ENCODE data around the gene C22orf15.

The C22orf15 gene, protein sequence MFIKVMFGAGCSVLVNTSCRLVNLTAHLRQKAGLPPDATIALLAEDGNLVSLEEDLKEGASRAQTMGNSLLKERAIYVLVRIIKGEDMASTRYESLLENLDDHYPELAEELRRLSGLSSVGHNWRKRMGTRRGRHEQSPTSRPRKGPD

DNA sequence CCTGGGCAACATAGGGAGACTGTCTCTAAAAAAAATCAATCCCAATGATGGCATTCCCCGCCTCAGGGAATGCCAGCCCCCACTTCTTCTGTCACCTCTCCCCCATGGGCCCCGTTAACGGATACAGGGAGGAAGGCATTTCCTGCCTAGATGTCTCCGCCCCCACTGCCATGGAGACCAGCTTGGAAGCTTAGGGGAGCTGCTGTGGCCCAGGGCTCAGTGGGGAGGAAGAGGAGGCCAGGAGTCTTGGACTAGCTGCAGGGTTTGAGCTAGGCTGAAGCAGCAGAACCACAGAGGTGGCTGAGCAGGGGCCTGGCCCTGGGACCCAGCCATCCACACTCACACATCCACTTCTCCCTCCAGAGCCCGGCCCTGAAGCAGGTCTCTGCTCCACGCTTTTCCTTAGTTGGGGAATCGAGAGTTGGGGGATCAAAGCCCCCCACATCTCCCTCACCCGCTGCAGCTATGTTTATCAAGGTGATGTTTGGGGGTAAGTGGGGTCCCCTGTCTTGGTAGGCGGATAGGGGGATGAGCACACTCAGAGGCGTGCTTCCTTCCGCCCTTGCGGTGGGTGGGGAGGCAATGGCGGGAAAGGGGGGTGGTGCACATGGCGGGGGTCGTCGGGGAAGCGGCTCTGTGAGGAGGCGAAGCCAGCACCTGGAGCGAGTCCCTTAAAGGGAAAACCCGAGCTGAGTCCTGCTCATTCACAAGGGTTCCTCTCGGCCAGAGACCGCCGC, at the start of gene C22orf15:
Gene C22orf15 (plus strand): TSS at position 149 of the 737 bp plus-strand sequence. CDS start 317 bp downstream, at position 466.
- DNase-seq = no peak

DNA sequence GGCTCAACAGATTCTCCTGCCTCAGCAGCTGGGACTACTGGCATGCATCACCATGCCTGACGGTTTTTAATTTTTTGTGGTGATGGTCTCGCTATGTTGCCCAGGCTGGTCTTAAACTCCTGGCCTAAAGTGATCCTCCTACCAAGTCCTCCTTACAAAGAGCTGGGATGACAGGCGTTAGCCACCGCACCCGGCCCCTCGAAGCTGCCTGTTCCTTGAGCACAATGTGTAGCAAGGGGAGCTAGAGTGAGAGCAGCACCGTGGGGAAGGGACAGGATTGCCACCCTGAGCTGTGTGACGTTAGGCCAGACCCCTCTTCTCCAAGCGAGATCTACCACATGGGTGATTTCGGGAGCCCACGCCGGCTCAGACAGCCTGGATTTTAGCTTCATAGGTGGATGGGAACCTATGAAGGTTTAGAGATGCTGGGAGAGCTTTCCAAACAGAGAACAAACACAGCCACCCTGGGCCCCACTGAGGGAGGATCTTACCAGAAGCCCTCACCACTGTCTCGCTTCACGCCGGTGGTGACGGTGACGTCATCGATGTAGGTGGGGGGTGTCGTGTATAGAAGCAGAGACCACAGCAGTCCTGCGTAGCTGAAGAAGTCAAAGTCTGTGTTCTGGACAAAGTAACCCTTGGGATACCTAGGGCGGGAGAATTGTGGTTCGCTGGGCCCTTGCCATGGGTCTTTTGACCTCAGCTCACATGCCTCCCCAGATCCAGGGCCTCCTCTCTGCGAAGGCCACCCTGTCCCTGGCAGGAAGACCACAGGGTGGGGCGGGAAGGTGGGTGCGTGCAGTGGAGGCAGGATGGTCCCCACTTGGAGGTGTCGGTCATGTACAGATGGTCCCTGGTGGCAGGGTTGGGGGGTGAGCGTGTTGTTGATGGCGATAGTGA, 48.8 kb upstream of the C22orf15 start:
- no peak for DNase-seq

DNA sequence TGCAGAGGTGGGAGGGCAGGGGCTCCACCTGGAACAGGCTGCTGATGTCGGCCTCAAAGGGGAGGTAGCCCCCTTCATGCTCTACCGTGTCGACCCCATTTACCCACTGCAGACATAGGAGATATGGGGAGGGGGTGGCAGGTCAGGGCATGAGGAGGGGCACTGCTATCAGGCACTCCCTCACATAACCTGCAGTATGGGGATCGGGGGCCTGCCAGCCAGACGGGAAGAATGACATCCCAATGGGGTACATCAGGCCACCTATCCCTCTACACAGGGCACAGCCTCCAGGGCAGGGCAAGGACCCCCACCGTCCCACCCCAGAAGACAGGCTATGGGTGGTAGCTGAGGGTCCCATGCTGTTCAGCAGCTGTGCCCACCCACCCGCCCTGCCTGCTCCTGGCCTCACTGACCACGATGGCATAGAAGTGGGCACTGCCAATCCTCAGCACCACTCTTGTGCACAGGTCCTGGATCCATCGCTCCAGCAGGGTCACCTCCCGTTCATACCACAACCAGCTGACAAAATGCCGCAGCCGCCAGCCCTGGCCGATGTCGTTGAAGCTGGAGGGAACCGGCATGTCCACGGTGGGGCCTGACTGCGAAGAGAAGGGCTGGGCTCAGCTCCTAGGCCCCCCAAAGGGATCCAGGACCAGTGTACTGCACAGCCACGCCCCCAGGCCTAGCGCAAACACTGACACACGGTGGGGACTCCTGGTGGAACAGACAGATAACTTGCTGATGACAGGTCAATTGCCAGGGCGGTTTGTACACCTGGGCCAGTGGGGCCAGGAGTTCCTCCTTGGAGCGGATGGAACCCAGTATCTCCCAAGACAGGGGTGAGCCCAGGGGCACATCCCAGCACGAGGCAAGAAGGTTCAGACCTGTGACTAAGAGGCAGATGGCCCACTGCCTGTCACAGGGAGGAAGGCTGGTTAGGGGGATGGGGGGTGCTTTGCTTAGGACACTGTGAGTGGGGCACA, 47.9 kb upstream of the C22orf15 start:
- no peak for DNase-seq

DNA sequence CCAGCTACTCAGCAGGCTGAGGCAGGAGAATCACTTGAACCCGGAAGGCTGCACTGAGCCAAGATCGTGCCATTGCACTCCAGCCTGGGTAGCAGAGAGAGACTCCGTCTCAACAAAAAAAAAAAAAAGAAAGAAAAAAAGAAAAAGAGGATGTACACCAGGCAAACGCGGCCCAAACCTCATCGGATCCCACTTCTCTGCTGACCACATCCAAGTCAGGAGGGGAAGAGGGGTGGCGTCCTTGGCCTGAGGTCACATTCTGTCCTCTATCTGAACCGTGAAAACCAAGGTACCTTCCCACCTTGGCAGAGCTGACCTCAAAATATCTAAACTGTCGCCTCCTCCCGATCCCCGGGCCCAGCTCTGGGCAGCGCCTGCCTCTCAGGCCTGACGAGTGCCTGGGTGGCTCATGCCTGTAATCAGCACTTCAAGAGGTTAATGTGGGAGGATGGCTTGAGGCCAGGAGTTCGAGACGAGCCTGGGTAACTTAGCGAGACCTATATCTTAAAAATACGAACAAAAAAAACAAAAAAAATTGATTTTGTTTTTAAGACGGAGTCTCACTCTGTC, 46.9 kb upstream of the C22orf15 start:
- DNase-seq = peak; percentile 40

DNA sequence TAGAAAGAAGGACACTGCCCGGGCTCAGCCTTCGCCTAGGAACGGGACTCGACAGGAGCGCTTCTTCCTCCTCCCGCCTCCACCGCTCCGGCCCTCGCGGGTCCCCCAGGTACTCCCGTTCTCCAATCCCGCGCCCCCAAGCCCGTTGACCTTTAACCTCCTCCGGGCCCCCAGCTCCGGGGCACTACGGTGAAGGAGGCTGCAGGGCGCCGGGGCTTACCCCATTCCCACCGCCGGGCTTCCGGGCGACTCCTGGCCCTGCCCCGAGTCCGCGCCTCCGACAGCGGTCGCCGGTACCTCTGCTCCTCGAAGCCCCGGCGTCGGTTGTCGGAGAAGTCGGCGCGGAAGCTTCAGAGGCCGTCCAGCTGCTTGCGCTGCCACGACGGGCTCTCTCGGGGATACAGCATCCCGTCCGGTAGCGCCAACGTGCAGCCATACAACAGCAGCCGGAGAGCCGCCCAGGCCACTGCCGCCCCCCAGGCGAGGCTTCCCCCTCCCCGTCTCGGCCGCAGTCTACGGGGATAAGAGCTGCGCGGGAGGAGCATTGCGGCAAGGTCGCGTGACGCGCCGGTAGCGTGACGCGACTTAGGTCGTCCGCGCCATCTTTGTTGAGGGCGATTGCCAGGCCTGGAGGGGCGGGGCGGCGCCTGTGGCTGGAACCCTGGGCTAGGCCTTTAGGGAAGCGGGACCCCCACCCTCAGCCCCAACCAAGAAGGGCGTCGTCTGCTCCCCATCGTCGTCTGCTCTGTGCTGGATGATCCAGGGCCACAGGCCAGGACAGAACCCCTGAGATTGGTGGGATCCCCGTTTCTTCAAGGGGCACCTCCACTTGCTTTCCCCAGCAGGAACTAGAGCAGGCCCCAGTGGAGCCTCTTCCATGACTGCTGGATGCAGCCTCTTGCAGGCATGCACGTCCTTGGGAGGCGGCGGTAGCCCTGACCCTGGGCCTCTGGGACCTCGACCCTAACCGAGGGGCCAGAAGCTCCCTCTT, 45.7 kb upstream of the C22orf15 start:
- DNase-seq = peak; percentile 87

DNA sequence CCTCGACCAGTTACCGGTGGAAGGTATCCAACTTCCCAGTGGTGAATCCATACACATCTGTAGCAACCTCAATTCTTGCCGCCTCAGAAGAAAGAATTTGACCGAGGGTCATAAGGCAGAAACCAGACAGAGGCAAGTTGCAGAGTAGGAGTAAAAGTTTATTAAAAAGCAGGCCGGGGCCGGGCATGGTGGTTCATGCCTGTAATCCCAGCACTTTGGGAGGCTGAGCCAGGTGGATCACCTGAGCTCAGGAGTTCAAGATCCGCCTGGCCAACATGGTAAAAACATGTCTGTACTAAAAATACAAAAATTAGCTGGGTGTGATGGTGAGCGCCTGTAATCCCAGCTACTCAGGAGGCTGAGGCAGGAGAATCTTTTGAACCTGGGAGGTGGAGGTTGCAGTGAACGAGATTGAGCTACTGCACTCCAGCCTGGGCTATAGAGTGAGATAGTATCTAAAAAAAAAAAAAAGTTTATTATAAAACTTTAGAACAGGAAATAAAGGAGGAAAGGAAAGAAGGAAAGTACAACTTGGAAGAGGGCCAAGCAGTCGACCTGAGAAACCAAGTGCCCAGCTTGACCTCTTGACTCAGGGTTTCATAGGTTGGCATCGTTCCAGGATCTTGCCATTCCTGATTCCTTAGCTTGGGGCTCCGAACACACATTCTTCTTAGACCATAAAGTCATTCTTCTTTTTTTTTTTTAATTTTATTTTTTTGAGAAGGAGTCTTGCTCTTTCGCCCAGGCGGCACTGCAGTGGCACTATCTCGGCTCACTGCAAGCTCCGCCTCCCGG, 44.2 kb upstream of the C22orf15 start:
- DNase-seq = no peak

DNA sequence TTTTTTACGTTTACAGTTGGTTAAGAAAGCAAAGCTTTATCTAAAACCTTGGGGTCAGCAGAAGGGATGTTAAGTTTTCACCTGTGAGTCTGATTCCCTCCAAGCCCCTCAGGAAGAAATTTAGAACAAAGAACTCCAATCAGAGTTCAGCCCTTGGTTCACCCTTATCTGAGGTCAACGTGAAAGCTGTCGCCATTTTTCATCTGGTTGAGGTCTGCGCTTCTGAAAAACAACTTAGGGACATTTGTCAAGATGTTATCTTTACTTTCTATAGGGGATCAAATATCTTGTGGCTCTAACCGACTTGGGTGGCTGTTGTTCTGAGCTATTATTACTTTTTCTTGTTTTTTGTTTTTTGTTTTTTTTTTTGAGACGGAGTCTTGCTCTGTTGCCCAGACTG, 41.9 kb upstream of the C22orf15 start:
- DNase-seq = no peak

DNA sequence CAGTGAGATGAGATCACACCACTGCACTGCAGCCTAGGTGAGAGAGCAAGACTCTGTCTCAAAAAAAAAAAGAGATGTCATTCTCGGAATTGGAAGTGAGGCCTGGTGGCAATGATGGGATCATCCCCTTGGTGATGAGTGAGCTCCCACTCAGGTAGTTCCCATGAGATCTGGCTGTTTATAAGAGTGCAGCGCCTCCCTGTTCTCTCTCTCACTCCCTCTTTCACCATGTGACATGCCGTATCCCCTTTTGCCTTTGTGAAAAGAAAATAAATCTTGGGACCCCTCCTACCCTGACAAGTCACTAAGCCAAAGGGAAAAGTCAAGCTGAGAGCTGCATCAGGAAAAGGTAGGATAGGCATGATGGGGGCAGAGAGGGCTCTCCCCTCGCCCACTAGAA, 40.6 kb upstream of the C22orf15 start:
- DNase-seq = no peak

DNA sequence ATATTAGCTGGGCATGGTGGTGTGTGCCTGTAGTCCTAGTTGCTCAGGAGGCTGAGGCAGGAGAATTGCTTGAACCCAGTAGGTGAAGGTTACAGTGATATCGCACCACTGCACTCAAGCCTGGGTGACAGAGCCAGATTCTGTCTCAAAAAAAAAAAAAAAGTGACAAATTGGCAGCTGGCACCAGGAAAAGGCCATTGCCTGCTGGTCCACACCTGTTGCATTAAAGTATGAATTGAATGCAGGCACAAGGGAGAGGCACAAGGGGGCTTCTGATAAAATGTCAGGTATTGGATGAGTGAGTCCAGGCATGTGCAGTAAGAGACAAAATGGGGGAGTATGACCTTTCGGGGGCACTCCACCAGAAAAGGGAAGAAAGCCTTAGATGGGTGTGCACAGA, 40.1 kb upstream of the C22orf15 start:
- no peak for DNase-seq

DNA sequence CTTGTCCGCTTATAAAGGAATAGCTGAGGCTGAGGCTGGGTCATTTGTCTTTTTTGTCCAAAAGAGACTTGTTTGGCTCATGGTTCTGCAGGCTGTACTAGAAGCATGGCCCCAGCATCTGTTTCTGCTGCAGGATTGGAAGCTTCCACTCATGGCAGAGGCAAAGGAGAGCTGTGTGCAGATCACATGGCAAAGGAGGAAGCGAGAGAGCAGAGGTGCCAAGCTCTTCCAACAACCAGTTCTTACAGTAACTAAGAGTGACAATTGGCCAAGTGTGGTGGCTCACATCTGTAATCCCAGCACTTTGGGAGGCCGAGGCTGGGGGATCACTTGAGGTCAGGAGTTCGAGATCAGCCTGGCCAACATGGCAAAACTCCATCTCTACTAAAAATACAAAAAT, 34.7 kb upstream of the C22orf15 start:
- DNase-seq = peak; percentile 21

DNA sequence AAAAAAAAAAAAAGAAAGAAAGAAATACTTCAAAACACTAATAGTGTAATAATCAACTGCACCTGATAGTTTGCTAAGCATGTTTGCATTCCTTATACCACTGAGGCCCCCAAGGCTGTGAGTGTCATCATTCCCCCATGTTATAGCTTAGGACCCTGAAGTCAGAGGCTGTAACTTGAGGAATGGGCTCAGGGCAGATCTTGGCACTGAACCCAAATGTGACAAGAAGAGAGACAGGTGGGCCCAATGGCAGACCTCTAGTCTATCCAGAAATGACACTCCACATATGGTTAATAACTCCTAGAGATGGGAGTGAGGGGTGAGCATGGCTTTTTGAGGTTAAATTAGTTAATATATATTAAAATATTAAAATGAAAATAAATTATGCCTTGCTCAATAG, 25.1 kb upstream of the C22orf15 start:
- DNase-seq = no peak

DNA sequence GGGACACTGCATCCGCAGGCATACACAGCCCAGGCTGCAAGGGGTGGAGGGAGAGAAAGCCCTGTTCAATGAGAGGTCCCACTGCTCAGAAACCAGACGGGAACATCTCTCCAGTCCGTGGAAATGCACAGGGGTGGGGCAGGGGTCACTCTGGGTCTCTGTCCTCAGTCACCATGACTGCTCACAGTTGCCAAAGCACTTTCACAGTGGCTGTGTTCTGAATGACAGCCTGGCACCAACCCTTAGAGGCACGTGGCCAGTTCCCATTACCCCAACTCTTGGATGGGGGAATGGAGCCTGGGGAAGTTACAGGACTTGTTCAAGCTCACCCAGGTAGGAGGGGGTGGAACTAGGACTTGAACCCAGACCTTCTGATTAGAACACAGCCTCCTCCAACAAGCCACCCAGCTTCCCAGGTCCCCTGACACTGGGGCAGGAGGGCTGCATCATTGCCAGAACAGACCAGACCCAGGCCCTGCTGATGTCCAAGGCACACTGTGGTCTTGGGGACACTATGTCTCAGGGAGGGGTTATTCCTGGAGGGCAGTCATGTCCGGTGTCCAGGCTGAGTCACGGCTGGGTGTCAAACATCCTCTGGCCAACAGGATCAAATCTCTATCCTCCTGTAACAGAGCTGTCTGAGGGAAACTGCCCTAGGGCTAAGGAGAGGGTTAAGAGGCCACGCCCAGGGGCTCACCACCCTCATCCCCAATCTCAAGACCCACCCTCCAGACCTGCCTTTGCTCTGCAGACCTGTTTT, 20.1 kb upstream of the C22orf15 start:
- DNase-seq = no peak

DNA sequence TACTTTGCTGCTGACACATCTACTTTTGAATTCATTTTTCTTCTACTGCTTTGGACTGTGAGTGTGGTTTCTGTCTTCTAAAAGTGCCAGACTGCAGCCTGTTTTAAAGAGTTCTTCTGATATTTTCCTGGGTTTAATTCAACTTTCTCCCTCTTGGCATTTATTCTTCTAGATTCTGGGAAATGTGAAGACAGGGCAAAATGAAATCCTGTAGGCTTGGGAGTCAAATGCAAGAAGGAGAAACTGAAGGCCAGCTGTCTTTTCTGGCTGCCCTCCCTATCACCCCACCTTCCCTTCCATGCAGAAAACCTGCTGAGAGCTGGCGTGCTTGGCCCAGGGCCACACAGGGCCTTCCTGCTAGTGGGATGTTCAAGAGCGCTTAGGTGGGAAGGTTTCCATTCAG, 19.5 kb upstream of the C22orf15 start:
- DNase-seq = no peak

DNA sequence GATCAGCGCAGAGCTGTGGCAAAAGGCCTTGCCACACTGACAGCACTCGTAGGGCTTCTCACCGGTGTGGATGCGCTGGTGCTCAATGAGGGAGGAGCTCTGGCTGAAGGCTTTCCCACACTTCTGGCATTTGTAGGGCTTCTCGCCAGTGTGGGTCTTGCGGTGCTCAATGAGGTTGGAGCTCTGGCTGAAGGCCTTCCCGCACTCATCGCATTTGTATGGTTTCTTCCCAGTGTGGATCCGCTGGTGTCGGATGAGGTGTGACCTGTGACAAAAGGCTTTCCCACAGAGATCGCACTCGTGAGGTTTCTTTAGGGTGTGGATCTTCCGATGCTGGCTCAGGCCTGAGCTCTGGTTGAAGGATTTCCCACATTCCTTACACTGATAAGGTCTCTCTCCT, 18.8 kb upstream of the C22orf15 start:
- DNase-seq = no peak

DNA sequence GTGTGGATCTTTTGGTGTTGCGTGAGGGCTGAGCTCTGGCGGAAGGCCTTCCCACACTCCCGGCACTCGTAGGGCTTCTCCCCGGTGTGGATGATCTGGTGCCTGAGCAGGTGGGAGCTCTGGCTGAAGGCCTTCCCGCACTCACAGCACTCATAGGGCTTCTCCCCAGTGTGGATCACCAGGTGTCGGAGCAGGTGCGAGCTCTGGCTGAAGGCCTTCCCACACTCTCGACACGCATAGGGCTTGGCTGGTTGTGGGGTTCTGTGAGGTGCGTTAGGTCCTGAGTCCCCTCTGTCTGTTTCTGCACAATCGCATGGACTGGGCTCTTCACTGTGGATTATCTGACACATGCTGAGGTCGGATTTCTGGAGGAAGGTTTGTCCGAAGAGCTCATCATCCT, 18.3 kb upstream of the C22orf15 start:
- DNase-seq = no peak

DNA sequence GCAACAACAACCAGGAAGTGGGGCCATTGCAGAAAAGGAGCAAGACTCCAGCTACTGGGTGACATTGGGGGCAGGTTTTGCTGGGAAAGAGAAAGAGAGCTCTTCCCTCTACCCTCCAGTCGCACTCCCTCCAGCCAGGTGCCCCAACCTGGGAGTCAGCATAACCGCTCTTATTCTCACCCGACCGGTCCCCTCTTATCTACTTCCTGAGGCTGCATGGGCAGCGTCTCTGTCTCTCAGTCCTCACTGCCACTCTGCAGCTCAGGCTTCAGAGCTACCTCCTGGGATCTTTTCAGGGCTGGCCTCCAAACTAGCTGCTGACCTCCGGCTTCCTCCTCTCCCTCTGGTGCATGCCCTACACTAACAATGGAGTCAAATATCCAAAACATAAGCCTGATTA, 17.0 kb upstream of the C22orf15 start:
- DNase-seq = no peak

DNA sequence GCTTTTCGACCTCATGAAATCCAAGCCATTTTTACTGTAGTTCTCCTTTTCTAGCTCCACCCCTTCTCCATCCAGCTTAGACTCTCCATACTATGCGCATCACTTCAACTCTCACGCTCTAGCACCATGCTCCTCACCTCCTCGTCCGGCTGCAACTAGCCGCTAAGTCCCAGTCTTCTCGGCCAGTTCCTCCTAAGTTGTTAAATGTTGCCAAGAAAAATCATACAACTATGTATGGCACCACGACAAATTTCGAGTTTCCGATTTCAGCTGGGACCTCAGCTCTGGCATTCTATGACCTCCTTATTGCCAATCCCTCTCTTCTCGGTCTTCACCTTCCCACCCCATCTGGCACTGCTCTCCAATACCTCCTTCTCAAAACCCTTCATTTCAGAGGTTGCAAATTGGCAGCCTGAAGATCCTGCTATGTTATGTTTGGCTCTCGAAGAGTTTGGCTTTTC, 12.9 kb upstream of the C22orf15 start:
- no peak for DNase-seq

DNA sequence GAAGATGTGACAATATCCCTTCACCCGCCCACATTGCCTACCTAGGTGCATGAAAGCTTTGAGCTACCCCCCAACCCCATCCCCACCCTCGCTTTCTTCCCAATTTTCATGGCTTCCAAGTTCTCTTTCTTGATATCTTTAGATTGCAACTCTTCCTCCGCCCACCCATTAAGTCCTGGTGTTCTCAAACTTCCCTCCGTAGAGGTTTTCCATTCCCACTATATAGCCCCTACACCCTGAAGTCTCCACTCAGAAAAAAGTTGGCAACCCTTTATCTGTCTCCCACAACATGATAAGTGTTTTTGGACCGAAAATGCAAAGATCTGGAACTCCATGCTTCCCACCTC, 12.4 kb upstream of the C22orf15 start:
- no peak for DNase-seq

DNA sequence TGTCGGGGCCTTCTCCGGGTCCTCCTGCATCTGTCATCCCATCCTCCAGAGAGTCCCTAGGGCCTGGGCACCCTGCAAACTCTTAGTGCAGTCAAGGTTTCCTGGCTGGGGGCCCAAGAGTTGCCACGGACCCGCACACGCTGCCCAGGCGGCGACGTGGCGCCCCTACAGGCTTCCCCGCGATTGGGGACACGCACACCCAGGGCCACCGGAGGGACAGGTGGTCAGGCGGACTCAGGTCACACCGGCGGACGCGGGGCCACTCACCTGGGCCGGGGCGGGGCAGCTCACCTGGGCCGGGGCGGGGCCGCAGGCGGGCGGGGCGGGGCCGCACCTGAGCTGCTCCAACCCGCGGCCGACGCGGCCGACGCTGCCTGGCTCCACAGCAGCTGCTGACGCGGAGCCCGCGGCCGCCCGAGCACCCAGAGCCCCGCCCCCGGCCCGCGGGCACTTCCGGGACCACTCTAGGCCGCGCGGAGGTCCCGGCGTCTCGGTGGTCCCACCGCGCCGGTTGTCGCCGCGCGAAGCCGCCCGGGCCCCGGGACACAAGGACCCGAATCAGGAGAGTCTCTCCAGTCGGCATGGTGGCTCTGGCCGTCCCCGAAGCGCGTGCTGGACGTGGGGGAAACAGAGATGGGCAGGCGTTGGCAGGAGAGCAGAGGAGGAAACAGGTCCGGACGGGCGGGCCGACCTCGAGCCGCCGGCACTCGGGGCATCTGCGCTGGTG, 11.9 kb upstream of the C22orf15 start, which contains the start of gene ZNF70:
Gene ZNF70 (minus strand): TSS at position 399 of the 727 bp plus-strand sequence. CDS start 5,972 bp downstream, outside the sequence.
- DNase-seq = peak; percentile 88
